ENCODE measurements around the gene IFITM5.

DNA sequence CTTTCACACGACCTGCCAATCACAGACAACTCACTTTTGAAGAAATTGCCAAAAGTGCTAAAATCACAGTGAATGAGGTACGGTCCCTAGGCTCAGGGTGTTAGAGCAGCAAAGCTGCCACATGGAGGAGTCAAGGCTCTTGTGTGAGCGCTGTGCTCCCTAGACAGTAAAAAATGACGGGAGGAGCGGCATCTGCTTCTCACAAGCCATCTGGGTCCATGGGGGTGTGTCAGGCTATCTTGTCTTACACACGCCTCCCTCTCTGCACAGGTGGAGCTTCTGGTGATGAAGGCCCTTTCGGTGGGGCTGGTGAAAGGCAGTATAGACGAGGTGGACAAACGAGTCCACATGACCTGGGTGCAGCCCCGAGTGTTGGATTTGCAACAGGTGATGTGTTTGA lies 47.8 kb downstream of the IFITM5 start:
- TF ChIP-seq, protein P1, sequence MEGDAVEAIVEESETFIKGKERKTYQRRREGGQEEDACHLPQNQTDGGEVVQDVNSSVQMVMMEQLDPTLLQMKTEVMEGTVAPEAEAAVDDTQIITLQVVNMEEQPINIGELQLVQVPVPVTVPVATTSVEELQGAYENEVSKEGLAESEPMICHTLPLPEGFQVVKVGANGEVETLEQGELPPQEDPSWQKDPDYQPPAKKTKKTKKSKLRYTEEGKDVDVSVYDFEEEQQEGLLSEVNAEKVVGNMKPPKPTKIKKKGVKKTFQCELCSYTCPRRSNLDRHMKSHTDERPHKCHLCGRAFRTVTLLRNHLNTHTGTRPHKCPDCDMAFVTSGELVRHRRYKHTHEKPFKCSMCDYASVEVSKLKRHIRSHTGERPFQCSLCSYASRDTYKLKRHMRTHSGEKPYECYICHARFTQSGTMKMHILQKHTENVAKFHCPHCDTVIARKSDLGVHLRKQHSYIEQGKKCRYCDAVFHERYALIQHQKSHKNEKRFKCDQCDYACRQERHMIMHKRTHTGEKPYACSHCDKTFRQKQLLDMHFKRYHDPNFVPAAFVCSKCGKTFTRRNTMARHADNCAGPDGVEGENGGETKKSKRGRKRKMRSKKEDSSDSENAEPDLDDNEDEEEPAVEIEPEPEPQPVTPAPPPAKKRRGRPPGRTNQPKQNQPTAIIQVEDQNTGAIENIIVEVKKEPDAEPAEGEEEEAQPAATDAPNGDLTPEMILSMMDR (IDR thresholded peaks at IDR 0.05; ENCODE audit: low read depth, low read length, poor library complexity, severe bottlenecking), result no peak
- no peak for TF ChIP-seq EZH2phosphoT487 (IDR thresholded peaks at IDR 0.05; ENCODE audit: borderline replicate concordance, low read length)

Measured in DOHH2 (cell line).